NCI-H146 treated with DMSO at 0.1 percent for 48 hours (cell line): ENCODE results near the gene MB21D2.
A peak's percentile ranks its signal among the peaks of the same experiment; 100 is the strongest.

ENCODE experiments used
- DNase-seq: peaks from one replicate; lab custom pipeline; 2025; ENCODE audit not compliant: unreplicated experiment; lab: John Stamatoyannopoulos, UW

MB21D2 gene

GRCh38 chr3:192927016-192927415, 9.4 kb upstream of the MB21D2 start:
- no peak for DNase-seq

GRCh38 chr3:192923731-192924130, 6.1 kb upstream of the MB21D2 start:
- DNase-seq = no peak

GRCh38 chr3:192921793-192922192, 4.1 kb upstream of the MB21D2 start:
- no peak for DNase-seq

GRCh38 chr3:192920411-192920810, 2.8 kb upstream of the MB21D2 start:
- DNase-seq = no peak

GRCh38 chr3:192919901-192920300, 2.2 kb upstream of the MB21D2 start:
- DNase-seq = no peak

- no peak for DNase-seq
Measured at GRCh38 chr3:192918275-192918588, 576 bp upstream of the MB21D2 start.

- peak; percentile 70 for DNase-seq
Measured at GRCh38 chr3:192917028-192917403, 640 bp downstream of the MB21D2 start.

- peak; percentile 41 for DNase-seq
Measured at GRCh38 chr3:192916371-192917027, 1.2 kb downstream of the MB21D2 start.

GRCh38 chr3:192915722-192916121, 1.9 kb downstream of the MB21D2 start:
- DNase-seq = no peak

GRCh38 chr3:192915304-192915703, 2.4 kb downstream of the MB21D2 start:
- DNase-seq = no peak

- DNase-seq = no peak
Measured at GRCh38 chr3:192914848-192915247, 2.8 kb downstream of the MB21D2 start.

- no peak for DNase-seq
Measured at GRCh38 chr3:192913540-192913939, 4.1 kb downstream of the MB21D2 start.

- DNase-seq = no peak
Measured at GRCh38 chr3:192911293-192911692, 6.4 kb downstream of the MB21D2 start.

GRCh38 chr3:192907784-192908183, 9.9 kb downstream of the MB21D2 start:
- DNase-seq = no peak

GRCh38 chr3:192906940-192907339, 10.7 kb downstream of the MB21D2 start:
- no peak for DNase-seq

- DNase-seq = no peak
Measured at GRCh38 chr3:192905980-192906678, 11.5 kb downstream of the MB21D2 start.

GRCh38 chr3:192904632-192905289, 12.9 kb downstream of the MB21D2 start:
- no peak for DNase-seq

GRCh38 chr3:192902549-192902948, 15.1 kb downstream of the MB21D2 start:
- DNase-seq = no peak

- DNase-seq = no peak
Measured at GRCh38 chr3:192901435-192901834, 16.2 kb downstream of the MB21D2 start.

GRCh38 chr3:192899540-192899982, 18.1 kb downstream of the MB21D2 start:
- no peak for DNase-seq

- no peak for DNase-seq
Measured at GRCh38 chr3:192897005-192897404, 20.7 kb downstream of the MB21D2 start.

- DNase-seq = no peak
Measured at GRCh38 chr3:192896208-192896607, 21.4 kb downstream of the MB21D2 start.
